Stomach (tissue), 4 donors: ENCODE results near the gene NKAIN2.

Experiments used
- CTCF ChIP-seq, 7 experiments: fragments of 450-650 bp in 4 of 7; fragments of 200-600 bp in 3 of 7; sonication (generic) in 3 of 7; IDR thresholded peaks; one replicate each; pipeline ENCODE4 v1.5.1; 2016 to 2019; ENCODE audit warnings: antibody characterized with exemption in 7 of 7, control low read depth in 2 of 7, mild to moderate bottlenecking in 1 of 7
- POLR2A ChIP-seq, 4 donors: fragments of 450-650 bp; IDR thresholded peaks; one replicate each; pipeline ENCODE4 v1.6.1; 2016; ENCODE audit warnings: antibody characterized with exemption in 4 of 4, control low read depth in 2 of 4, mild to moderate bottlenecking in 1 of 4, moderate library complexity in 1 of 4
- POLR2AphosphoS5 ChIP-seq, 3 donors: sonication (generic); formaldehyde crosslinking; IDR thresholded peaks; one replicate each; pipeline ENCODE4 v1.6.1; 2016; ENCODE audit warnings: antibody characterized with exemption in 3 of 3

GRCh38 chr6:124285146-124285545 lies 481.5 kb downstream of the NKAIN2 start:
- TF ChIP-seq POLR2AphosphoS5 (IDR thresholded peaks at IDR 0.05) = no peak
- TF ChIP-seq CTCF (IDR thresholded peaks at IDR 0.05) = no peak
- no peak for TF ChIP-seq POLR2A (IDR thresholded peaks at IDR 0.05)
